Measurements from ENCODE around the gene AUTS2.

Gene AUTS2

DNA sequence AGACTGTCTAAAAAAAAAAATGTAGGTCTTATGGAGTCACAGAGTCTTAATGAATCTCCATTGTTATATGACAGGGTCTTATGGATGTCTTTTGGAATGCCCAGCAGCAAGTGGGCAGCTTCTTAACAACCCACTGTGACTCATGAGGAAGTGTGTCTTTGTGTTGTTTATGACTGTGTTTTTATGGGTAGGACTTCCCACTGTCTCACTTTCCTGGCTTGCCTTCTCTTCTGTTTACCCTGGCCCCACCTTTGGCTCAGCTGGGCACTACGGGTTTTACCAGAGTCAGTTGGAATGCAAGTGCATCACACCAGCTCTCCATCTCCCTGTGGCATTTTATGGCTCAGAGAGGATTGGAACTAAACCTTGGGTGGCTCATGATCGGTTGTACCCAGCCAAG, 580.5 kb downstream of the AUTS2 start:
- no peak overlapping the region for H3K27ac Mint-ChIP-seq
- peaks cover 4% of the 10 kb centered on the region for H3K4me1 Mint-ChIP-seq
- H3K9me3 Mint-ChIP-seq: peaks cover 13% of the 10 kb centered on the region
- TF ChIP-seq, protein P1, sequence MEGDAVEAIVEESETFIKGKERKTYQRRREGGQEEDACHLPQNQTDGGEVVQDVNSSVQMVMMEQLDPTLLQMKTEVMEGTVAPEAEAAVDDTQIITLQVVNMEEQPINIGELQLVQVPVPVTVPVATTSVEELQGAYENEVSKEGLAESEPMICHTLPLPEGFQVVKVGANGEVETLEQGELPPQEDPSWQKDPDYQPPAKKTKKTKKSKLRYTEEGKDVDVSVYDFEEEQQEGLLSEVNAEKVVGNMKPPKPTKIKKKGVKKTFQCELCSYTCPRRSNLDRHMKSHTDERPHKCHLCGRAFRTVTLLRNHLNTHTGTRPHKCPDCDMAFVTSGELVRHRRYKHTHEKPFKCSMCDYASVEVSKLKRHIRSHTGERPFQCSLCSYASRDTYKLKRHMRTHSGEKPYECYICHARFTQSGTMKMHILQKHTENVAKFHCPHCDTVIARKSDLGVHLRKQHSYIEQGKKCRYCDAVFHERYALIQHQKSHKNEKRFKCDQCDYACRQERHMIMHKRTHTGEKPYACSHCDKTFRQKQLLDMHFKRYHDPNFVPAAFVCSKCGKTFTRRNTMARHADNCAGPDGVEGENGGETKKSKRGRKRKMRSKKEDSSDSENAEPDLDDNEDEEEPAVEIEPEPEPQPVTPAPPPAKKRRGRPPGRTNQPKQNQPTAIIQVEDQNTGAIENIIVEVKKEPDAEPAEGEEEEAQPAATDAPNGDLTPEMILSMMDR (IDR thresholded peaks at IDR 0.05; ENCODE audit: unreplicated experiment in 3 of 3): no peak
- H3K4me3 Mint-ChIP-seq: no peak overlapping the region
- no peaks in the 10 kb centered on the region for H3K27me3 Mint-ChIP-seq (ENCODE audit: low read depth)
- peaks cover 17% of the 10 kb centered on the region for H3K36me3 Mint-ChIP-seq (ENCODE audit: low read depth)

DNA sequence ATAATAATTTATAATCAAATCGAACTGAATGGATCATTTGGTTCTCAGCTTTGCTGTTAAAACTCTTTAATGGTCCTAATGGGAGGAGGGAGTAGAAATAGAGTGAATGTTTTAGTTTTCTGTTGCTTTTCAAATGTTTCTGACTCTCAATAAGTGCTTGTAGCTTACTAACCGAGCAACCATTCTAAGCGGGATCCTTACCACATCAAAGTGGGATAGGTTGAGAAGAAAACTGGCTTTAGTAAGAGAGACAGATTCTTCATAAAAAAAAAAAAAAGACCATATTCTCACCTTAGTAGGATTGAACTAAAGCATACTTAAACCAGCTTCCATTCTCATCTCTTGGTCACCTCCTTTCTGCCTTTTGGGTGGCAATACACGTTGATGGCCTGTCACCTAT, 584.2 kb downstream of the AUTS2 start:
- Mint-ChIP-seq H3K9me3 (no peaks in the 10 kb centered on the region), H3K27me3 (ENCODE audit: low read depth) (no peaks in the 10 kb centered on the region), H3K36me3 (ENCODE audit: low read depth) (peaks cover 4% of the 10 kb centered on the region), H3K27ac (no peak overlapping the region), H3K4me1 (peaks cover 4% of the 10 kb centered on the region), H3K4me3 (no peak overlapping the region)
- TF ChIP-seq, protein P1 (IDR thresholded peaks at IDR 0.05; ENCODE audit: unreplicated experiment in 3 of 3): no peak

DNA sequence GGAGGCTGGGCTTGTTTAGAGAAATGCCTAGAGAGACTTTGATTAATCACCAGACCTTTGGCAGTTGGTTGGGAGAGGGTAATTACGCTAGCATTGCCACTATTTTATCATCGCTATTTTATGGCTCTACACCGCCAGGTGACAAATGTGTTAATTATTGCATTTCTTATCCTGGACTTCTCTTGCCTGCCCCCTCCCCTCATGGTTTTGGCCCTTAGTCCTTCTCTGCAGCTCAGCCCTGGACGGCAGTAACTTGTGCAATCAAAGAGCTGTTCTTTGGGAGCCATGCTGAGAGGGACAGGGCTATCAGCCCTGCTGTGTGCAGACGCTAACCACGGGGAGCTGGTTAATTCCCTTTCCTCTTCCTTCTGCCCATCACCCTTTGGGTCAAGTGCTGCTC, 585.0 kb downstream of the AUTS2 start:
- no peak overlapping the region for H3K4me3 Mint-ChIP-seq

DNA sequence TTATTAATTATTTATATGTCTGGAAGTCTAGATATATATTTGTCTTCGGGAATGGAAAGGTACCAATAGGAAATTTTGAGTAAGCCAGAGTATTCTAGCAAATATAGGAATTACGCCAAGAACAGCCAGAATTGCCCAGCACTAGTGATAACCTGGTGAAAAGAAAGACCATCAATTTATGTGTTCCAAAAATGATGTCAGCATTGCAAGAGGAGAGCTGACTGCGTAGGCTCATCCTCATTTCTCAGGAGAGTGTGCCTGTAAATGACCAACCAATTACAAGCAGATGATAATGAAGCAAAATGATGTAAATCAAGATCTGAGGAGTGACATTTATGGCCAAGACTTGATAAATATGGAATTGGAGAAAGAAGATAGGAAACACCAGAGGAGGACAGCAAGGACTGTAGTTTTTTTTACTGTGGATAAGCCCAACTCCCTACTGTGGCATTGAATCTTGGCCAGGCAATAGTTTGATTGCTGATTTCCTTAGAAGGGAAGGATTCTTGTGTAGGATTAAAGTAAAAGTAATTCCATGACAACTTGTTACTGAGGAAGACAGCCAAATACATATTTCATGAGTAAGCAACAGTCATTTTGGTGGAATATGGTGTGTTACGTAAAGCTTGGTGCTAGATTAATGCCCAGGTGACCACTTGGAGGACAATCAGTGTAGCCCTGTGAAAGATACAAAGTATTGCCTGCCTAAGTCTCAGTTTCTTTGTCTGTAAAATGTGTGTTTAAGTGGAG, 590.8 kb downstream of the AUTS2 start:
- Mint-ChIP-seq H3K27ac (no peak overlapping the region), H3K9me3 (peaks cover 9% of the 10 kb centered on the region), H3K4me3 (no peak overlapping the region), H3K27me3 (ENCODE audit: low read depth) (no peaks in the 10 kb centered on the region), H3K36me3 (ENCODE audit: low read depth) (peaks cover 11% of the 10 kb centered on the region), H3K4me1 (no peaks in the 10 kb centered on the region)
- TF ChIP-seq, protein P1 (IDR thresholded peaks at IDR 0.05; ENCODE audit: unreplicated experiment in 3 of 3): no peak

More for the DNA sequence above, 585.0 kb downstream of the AUTS2 start:
- TF ChIP-seq, protein P1 (IDR thresholded peaks at IDR 0.05; ENCODE audit: unreplicated experiment in 3 of 3): no peak
- Mint-ChIP-seq H3K27ac (no peak overlapping the region), H3K4me1 (peaks cover 4% of the 10 kb centered on the region), H3K36me3 (ENCODE audit: low read depth) (peaks cover 4% of the 10 kb centered on the region), H3K9me3 (peaks cover 3% of the 10 kb centered on the region), H3K27me3 (ENCODE audit: low read depth) (no peaks in the 10 kb centered on the region)

DNA sequence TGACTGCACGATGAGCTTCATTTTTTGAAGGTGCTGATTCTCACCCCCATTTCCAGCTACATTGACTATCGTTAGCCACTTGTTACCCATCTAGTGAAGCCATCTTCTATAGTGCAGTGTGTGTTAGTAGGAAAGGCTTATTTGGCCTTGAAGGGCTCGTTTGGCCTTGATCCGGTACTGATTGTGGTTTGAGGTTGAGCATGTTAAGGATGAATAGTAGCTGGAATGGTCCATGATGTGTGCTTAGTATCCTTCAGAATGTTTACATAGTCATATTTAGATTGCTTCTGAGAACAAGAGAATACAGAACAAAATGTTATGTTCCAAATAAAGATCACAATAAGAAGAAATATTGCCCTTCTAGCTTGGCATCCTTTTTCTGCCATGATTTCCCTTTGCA, 591.5 kb downstream of the AUTS2 start:
- Mint-ChIP-seq H3K27me3 (ENCODE audit: low read depth) (no peaks in the 10 kb centered on the region), H3K36me3 (ENCODE audit: low read depth) (peaks cover 11% of the 10 kb centered on the region), H3K27ac (no peak overlapping the region), H3K9me3 (peaks cover 9% of the 10 kb centered on the region), H3K4me3 (no peak overlapping the region), H3K4me1 (no peaks in the 10 kb centered on the region)
- TF ChIP-seq, protein P1 (IDR thresholded peaks at IDR 0.05; ENCODE audit: unreplicated experiment in 3 of 3): no peak

DNA sequence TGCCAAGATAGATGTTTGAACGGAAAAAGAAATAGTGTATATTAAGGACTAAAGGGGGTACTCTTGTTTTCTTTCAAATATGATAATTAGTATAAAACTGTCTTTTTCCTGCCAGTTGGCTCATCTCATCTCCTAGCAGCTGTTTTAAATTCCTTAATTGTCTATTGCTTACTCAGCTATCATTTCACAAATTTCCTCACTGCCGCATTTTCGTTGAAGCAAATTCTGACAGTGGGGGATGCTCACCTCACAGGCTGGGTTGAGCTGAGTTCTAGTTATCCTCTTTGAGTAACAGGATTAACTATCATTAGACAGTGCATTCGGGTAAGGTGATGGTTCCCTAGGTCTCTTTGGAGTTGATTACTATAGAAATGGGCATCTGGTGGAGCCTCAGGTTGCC, 592.0 kb downstream of the AUTS2 start:
- Mint-ChIP-seq H3K27ac (no peak overlapping the region), H3K9me3 (peaks cover 9% of the 10 kb centered on the region), H3K4me3 (no peak overlapping the region), H3K27me3 (ENCODE audit: low read depth) (no peaks in the 10 kb centered on the region), H3K4me1 (no peaks in the 10 kb centered on the region), H3K36me3 (ENCODE audit: low read depth) (peaks cover 11% of the 10 kb centered on the region)
- TF ChIP-seq, protein P1 (IDR thresholded peaks at IDR 0.05; ENCODE audit: unreplicated experiment in 3 of 3): no peak
